NCI-H1694 (cell line): ENCODE results near the gene SORCS2.
A peak's percentile ranks its signal among the peaks of the same experiment; 100 is the strongest.

Experiments
- DNase-seq: peaks from one replicate; lab custom pipeline; 2025; lab: John Stamatoyannopoulos, UW

The SORCS2 gene

DNA sequence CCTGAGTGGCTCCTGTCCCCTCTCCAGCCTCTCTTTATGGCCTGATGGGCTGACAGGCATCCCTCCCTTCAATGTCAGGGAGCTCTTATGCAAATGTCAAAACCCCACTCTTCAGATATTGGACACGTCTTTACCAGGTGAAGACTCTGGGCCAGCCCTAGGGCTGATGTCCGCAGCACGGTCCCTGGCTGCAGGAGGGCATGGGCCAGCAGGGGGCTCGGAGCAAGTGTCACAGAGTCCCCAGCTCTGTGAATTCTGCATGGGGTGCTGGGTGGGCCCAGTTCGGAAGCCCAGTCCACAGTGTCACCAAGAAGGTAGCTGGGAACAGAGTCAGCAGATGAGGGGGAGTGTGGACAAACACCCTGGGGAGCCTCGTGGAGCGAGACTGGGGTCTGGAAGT is 282.0 kb downstream of the SORCS2 start:
- DNase-seq, result no peak

DNA sequence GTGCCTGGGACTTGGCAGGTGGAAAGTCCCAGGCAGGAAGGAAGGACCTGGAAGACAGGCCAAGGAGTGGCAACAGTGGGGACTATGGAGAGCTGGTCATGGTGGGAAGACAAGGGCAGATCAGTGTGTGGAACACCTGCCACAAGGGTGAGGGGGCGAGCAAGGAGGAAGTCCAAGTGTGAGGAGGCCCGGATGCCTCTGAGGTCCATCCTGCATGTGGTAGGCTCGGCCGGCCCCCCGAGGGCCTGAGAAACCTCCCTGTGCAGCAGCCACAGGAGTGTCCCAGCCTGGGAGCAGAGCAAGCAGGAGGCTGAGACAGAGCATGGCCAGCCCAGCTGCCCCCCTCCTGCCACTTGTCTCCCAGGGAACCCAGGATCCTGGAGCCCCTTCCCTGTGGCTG is 282.9 kb downstream of the SORCS2 start:
- DNase-seq, result no peak

GRCh38 chr4:7476820-7477219 is 284.5 kb downstream of the SORCS2 start:
- no peak for DNase-seq

GRCh38 chr4:7477695-7478094 is 285.4 kb downstream of the SORCS2 start:
- no peak for DNase-seq

- no peak for DNase-seq
These were observed 286.3 kb downstream of the SORCS2 start for GRCh38 chr4:7478665-7479064.

- DNase-seq, result no peak
These were observed 288.1 kb downstream of the SORCS2 start for GRCh38 chr4:7480423-7480822.

DNA sequence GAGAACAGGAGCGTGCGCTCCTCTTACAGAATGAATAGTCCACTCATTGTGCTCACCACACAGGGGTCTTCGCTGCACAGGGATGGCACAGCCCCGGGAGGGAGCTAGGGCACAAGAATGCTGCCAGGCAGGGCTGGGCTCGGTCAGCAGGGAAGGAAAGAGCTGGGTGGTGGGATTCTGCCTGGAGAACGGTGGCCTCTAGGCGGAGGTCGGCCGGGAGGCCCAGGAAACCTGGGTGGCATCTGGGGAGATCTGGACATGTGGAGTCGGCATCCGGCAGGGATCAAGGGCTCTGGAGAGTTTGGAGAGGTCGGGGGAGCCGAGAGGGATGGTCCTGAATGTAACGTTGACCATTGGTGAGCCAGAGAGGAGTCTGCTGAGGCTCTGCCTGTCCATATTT is 288.9 kb downstream of the SORCS2 start:
- DNase-seq, result no peak

GRCh38 chr4:7485096-7485495 is 292.8 kb downstream of the SORCS2 start:
- no peak for DNase-seq

DNA sequence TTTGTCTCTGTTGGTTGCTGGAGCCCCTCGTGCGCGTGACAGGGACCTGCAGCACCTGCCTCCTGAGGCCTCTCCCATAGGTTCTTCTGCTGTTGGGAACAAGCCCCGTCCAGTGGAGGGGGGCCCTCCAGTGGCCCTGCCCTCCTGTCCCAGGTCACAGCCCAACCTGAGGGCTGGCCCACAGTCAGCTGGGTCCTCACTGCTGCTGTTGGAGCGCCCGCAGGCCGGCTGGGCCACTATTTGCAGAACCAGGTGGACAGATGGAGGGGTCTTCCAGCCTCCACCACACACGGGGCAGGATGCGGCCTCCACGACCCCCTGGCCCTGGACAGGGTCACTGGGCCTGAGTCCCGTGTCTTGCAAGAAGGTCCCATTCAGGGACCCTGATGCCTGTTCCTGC is 293.8 kb downstream of the SORCS2 start:
- no peak for DNase-seq

DNA sequence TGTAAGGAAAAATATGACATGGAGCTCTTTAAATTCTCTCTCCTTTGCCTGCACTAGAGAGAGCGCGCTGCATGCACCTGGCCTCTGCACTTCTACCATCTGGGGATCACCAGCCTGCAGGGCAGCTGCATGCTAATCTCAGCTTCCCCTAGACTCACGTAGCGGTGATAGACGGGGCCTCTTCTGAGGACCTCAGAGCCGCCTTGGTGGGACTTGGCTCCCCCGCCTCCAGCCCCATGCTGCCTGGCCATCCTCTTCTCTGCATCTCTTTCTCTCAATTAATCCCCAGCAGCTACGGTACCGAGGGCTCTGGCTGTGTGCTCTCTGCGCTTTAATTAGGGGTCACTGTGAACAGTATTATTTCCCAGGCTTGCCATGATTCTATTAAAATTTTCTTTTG is 295.2 kb downstream of the SORCS2 start:
- no peak for DNase-seq

DNA sequence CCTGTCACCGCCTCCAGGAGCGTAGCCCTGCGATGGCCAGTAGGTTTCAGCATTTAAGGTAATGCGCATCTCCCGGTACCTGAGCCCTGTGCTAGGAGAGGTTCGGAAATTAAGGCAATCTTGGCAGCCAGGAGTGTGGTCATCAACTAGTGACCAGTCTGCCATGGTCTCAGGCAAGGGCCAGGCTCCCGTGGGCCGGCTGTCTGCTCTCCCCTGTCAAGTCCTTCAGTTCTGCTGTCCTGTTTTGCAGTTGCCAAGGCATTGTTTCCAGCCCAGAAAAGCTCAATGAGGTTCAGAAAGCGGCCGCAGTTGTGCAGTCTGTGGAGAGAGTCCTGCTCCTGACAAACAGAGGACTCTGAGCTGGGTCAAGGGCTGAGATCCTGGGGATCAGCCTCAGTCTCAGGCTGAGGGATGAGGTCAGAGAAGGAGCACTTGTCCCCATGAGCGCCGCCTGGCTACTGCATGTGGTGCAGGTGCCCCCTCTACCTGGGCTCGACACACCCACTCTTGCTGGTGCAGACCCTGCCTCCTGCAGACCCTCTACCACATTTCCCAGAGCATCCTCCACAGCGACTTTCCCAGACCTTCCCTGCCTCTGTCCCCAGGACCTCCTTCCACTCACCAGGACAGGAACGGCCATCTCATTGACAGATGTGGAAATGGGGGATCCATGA is 295.8 kb downstream of the SORCS2 start:
- no peak for DNase-seq

GRCh38 chr4:7491915-7492314 is 299.6 kb downstream of the SORCS2 start:
- no peak for DNase-seq

GRCh38 chr4:7498446-7499200 is 306.3 kb downstream of the SORCS2 start:
- DNase-seq, result no peak

- DNase-seq, result no peak
These were observed 307.3 kb downstream of the SORCS2 start for GRCh38 chr4:7499661-7500060.

DNA sequence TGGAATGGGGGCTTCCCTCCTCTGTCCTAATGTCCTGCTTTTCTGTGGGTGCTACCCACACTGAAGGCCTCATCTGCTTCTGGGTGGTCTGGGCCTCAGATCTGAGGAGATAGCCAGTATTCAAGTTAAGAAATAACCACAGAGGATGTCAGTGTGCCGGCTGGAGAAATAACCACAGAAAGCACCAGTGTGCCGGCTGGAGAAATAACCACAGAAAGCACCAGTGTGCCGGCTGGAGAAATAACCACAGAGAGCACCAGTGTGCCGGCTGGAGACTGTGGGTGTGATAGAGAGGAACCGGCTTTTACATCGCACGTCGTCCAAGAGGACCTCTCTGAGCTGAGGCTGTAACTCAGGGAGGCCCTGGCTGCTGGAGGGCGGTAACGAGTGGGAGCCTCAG is 308.1 kb downstream of the SORCS2 start:
- DNase-seq, result no peak

- no peak for DNase-seq
These were observed 309.0 kb downstream of the SORCS2 start for GRCh38 chr4:7501314-7501713.

- no peak for DNase-seq
These were observed 309.5 kb downstream of the SORCS2 start for GRCh38 chr4:7501873-7502272.

DNA sequence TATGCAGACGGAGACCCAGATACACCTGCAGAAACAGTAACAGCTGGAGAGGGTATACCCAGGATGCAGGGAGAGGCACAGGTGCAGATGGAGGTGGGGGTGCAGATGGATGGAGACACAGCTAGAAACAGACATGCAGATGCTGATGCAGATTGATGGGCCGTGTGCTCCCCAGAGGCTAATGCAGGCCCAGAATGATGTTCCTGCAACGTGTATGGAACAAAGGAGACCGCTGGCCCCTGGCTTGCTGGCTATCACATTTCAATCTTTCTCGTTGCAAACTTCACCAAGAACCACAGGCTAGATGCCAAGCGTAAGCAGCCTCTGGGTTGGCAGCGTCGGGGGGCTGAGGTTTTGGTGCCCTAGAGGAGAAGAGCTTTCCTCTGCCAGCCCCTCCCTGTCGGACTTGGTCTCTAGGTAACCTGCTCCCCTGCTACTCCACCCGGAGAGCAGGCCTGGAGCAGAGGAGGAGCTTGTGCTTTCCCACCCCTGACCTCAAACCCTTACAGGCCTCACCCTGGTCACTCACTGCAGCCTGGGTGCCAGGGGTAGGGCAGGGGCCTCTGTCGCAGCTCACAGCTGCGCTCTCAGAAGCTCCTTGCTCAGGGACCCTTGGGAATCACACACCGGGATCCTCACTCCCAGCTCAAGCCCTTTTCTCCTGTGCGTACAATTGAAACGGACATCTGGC is 311.4 kb downstream of the SORCS2 start:
- DNase-seq, result no peak

- DNase-seq, result no peak
These were observed 313.0 kb downstream of the SORCS2 start for GRCh38 chr4:7505116-7505900.

- peak; percentile 20 for DNase-seq
These were observed 313.8 kb downstream of the SORCS2 start for GRCh38 chr4:7506119-7506518.

DNA sequence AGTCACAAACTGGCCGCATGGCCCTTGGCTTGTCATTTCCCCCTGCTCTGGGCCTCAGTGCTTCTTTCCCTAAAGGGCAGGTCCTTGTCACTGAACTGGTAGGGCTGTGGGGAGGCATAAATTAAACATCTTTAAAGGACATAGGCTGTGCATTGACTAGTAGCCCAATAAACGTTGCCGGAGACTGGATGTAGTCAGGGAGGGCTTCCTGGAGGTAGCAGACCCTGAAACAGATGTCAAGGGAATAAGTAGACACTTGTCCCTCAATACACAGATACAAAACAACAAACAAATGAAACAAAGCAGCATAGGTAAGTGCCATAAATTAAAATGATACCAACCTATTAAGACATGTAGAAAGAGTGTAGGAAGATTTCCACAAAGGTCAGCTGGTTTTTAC is 314.2 kb downstream of the SORCS2 start:
- DNase-seq, result no peak

DNA sequence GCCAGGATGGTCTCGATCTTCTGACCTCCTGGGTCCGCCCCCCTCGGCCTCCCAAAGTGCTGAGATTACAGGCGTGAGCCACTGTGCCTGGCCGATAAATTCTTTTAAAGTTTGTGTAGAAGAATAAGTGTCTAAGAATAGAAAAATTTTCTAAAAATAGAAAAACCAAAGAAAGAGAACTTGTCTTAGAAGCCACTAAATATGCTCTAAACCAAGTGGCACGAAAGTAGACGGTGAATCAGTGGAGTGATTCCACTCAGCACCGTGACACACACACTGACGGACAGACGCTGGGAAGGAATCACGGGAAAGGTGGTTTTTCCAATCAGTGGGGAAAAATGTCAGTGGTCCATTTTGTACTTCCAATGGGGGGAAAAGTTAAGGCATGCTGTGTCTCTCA is 315.0 kb downstream of the SORCS2 start:
- DNase-seq, result no peak
